GM18907 (cell line): Measurements from ENCODE around the gene APOL2.
A peak's percentile ranks its signal among the peaks of the same experiment; 100 is the strongest.
"Not testable (repeated sequence)": the region's sequence is repeated elsewhere in the genome, so short reads cannot be mapped to it uniquely, and the experiment has no call there.

Source experiments
- ATAC-seq: cut with Tn5 transposase; IDR thresholded peaks from one replicate; pipeline ENCODE4 v1.9.1; 2021; ENCODE audit warnings: mild to moderate bottlenecking, moderate library complexity; ENCODE audit not compliant: unreplicated experiment

Gene APOL2

GRCh38 chr22:36263216-36263673 lies 23.9 kb upstream of the APOL2 start:
- ATAC-seq = not testable (repeated sequence)

- ATAC-seq = not testable (repeated sequence)
These were observed 23.0 kb upstream of the APOL2 start for GRCh38 chr22:36262307-36262706.

- ATAC-seq = not testable (repeated sequence)
These were observed 22.3 kb upstream of the APOL2 start for GRCh38 chr22:36261675-36262074.

- ATAC-seq = no peak
These were observed 20.4 kb upstream of the APOL2 start for GRCh38 chr22:36259615-36260300.

- peak; percentile 48 for ATAC-seq
These were observed 19.6 kb upstream of the APOL2 start for GRCh38 chr22:36258701-36259614.

- ATAC-seq = no peak
These were observed 18.8 kb upstream of the APOL2 start for GRCh38 chr22:36257948-36258670.

GRCh38 chr22:36257308-36257707 lies 18.0 kb upstream of the APOL2 start:
- no peak for ATAC-seq

- no peak for ATAC-seq
These were observed 17.2 kb upstream of the APOL2 start for GRCh38 chr22:36256478-36256877.

- not testable (repeated sequence) for ATAC-seq
These were observed 16.2 kb upstream of the APOL2 start for GRCh38 chr22:36255572-36255971.

GRCh38 chr22:36253523-36254490 lies 14.5 kb upstream of the APOL2 start:
- no peak for ATAC-seq

- ATAC-seq = peak; percentile 49
These were observed 13.6 kb upstream of the APOL2 start, which contains the start of gene APOL1 for GRCh38 chr22:36252754-36253522. Gene APOL1, plus strand, starts transcription at chr22:36253133. Its CDS starts 1,823 bp downstream, at chr22:36254956.

- not testable (repeated sequence) for ATAC-seq
These were observed 12.8 kb upstream of the APOL2 start for GRCh38 chr22:36251979-36252608.

GRCh38 chr22:36250292-36250960 lies 11.1 kb upstream of the APOL2 start:
- not testable (repeated sequence) for ATAC-seq

- ATAC-seq = no peak
These were observed 9.8 kb upstream of the APOL2 start for GRCh38 chr22:36249160-36249559.

GRCh38 chr22:36247955-36248354 lies 8.6 kb upstream of the APOL2 start:
- no peak for ATAC-seq

GRCh38 chr22:36246718-36247117 lies 7.4 kb upstream of the APOL2 start:
- ATAC-seq = no peak

GRCh38 chr22:36245805-36246356 lies 6.6 kb upstream of the APOL2 start:
- no peak for ATAC-seq
